Pancreas (tissue), 10 donors: ENCODE results near the gene PHYKPL. TPM values are rescaled to one million over a fixed set of nuclear protein-coding genes. Genes with fewer than 3 reads are reported as not detected.

ENCODE experiments used
- ATAC-seq, 4 donors: fragments of 200-7000 bp; cut with Tn5 transposase; one replicate each; pipeline versions ENCODE4 v1.8.0 to v1.9.1; 2020; ENCODE audit warnings: mild to moderate bottlenecking in 4 of 4, moderate library complexity in 4 of 4
- DNase-seq, 6 donors: peaks; one replicate each; pipeline ENCODE4 v3.0.0-alpha.2; 2020
- FAIRE-seq: peaks from 2 replicates; lab custom pipeline; 2012; peaks lifted over from hg19 to GRCh38; lab: Jason Lieb, UNC
- H3K27ac ChIP-seq, 4 donors: fragments of 200-600 bp; sonication (generic); 1 replicate in 3 of 4; 2 replicates in 1 of 4; pipeline versions ENCODE4 v1.5.0 to v1.8.0; 2020
- H3K27me3 ChIP-seq, 4 donors: fragments of 200-600 bp; one replicate each; pipeline ENCODE4 v1.8.0; 2021
- H3K36me3 ChIP-seq, 3 donors: fragments of 200-600 bp; sonication (generic) in 1 of 3; one replicate each; pipeline versions ENCODE4 v1.5.0 to v1.8.0; 2020 to 2021
- H3K4me1 ChIP-seq, 3 donors: fragments of 200-600 bp; one replicate each; pipeline ENCODE4 v1.8.0; 2021
- H3K4me3 ChIP-seq, 4 donors: fragments of 200-600 bp; sonication (generic) in 2 of 4; one replicate each; pipeline versions ENCODE4 v1.5.0 to v1.8.0; 2020 to 2021
- H3K9me3 ChIP-seq, 4 donors: fragments of 200-600 bp; one replicate each; pipeline ENCODE4 v1.8.0; 2021
- CTCF ChIP-seq, 4 donors: fragments of 200-600 bp; sonication (generic) in 3 of 4; IDR thresholded peaks; one replicate each; pipeline versions ENCODE4 v1.5.0 to v1.8.0; 2021; ENCODE audit warnings: antibody characterized with exemption in 4 of 4
- WGBS, 2 donors: extraction: QIAGEN DNeasy Blood & Tissue Kit; methylation state at CpG; one replicate each; pipeline ENCODE4 v1.1.7; 2013; 5-methylcytosine and 5-hydroxymethylcytosine counted together
- intact Hi-C, 3 donors: fragments of 100-400 bp; cut with DNase I; formaldehyde crosslinking; loops; one replicate each; pipeline versions ENCODE4 v1.11.1 to v1.14.2; 2022
- polyA plus RNA-seq, 2 donors: library from polyadenylated mRNA; stranded (reverse); fragments of 200-250 nt; gene quantifications; one replicate each; pipeline ENCODE4 v1.2.3, GENCODE V29; 2013
- total RNA-seq, 6 donors: library from RNA; stranded (reverse); fragmentation: NEBNext Ultra II Directional in 4 of 6; extraction: Animal tissue kit (Norgen Biotek cat#: 25700) in 4 of 6; gene quantifications; one replicate each; pipeline versions ENCODE4 v1.2.1 to v1.2.4, GENCODE V29; 2021 to 2023
- donor health status: healthy with polysubstance abuse.
- donor health status: DM: no; HTN: no; CAD: no; lungs with moderate emphysema.
- donor health status: DM: no; HTN: no; CAD: no.
- donor health status: control.
- donor health status: control.
- donor health status: Bipolar disorder and iron deficiency.
- donor health status: DM: yes; HTN: yes; CAD: no.
- donor health status: DM: no; HTN: no; CAD: no.
- donor health status: DM: no; HTN: no; CAD: no.
- donor health status: DM: yes; HTN: yes; CAD: no.

PHYKPL gene
- total and polyA plus RNA-seq, 8 donors = 29.3 to 83.5 (median 39.2) TPM

- TF ChIP-seq CTCF (IDR thresholded peaks at IDR 0.05) = no peak
- no peaks in the 10 kb centered on the region for H3K36me3 ChIP-seq
- DNase-seq (peak in 2 of 6 donors; percentile 4 to 5), ATAC-seq (no peak), FAIRE-seq (no peak)
- no peaks in the 10 kb centered on the region for H3K9me3 ChIP-seq
- peaks cover 0 to 15% (median 8%) of the 10 kb centered on the region in 3 donors for H3K4me1 ChIP-seq
- no peaks in the 10 kb centered on the region for H3K27me3 ChIP-seq
- H3K27ac ChIP-seq = no peak overlapping the region
- intact Hi-C loops = no loop called here
- no peak overlapping the region for H3K4me3 ChIP-seq
- WGBS, 2 donors = 94 to 95% methylated on average over 11 of the region's 11 CpGs
These were observed 4.0 kb downstream of the PHYKPL start for GRCh38 chr5:178228609-178229008.

GRCh38 chr5:178227929-178228328 is 4.7 kb downstream of the PHYKPL start:
- Histone ChIP-seq H3K9me3 (no peaks in the 10 kb centered on the region), H3K36me3 (no peaks in the 10 kb centered on the region), H3K4me3 (no peak overlapping the region), H3K4me1 (peaks cover 0 to 15% (median 8%) of the 10 kb centered on the region in 3 donors), H3K27me3 (no peaks in the 10 kb centered on the region), H3K27ac (no peak overlapping the region)
- FAIRE-seq (no peak), DNase-seq (no peak), ATAC-seq (no peak)
- intact Hi-C loops = no loop called here
- TF ChIP-seq CTCF (IDR thresholded peaks at IDR 0.05) = no peak
- 85 to 95% methylated on average over 3 of the region's 3 CpGs for WGBS, 2 donors

- no peak for FAIRE-seq
- DNase-seq = peak in 2 of 6 donors; percentile 7 to 19
- intact Hi-C loops = no loop called here
These were observed 5.4 kb downstream of the PHYKPL start for GRCh38 chr5:178227138-178227659.

GRCh38 chr5:178225174-178225573 is 7.4 kb downstream of the PHYKPL start:
- H3K4me1 ChIP-seq = peaks cover 0 to 1% (median 0%) of the 10 kb centered on the region in 3 donors

More at GRCh38 chr5:178227138-178227659, 5.4 kb downstream of the PHYKPL start:
- 97 to 98% methylated on average over 4 of the region's 4 CpGs for WGBS, 2 donors
- no peaks in the 10 kb centered on the region for H3K9me3 ChIP-seq
- ATAC-seq = no peak
- TF ChIP-seq CTCF (IDR thresholded peaks at IDR 0.05) = no peak
- no peaks in the 10 kb centered on the region for H3K36me3 ChIP-seq
- no peak overlapping the region for H3K27ac ChIP-seq
- peaks cover 0 to 15% (median 8%) of the 10 kb centered on the region in 3 donors for H3K4me1 ChIP-seq
- no peaks in the 10 kb centered on the region for H3K27me3 ChIP-seq
- no peak overlapping the region for H3K4me3 ChIP-seq

More at GRCh38 chr5:178225174-178225573, 7.4 kb downstream of the PHYKPL start:
- Histone ChIP-seq H3K27me3 (no peaks in the 10 kb centered on the region), H3K4me3 (no peak overlapping the region), H3K27ac (no peak overlapping the region), H3K9me3 (no peaks in the 10 kb centered on the region), H3K36me3 (no peaks in the 10 kb centered on the region)
- FAIRE-seq (no peak), ATAC-seq (no peak), DNase-seq (peak in 2 of 6 donors; percentile 30 to 35)
- 90 to 91% methylated on average over 6 of the region's 6 CpGs for WGBS, 2 donors
- TF ChIP-seq CTCF (IDR thresholded peaks at IDR 0.05) = no peak
- intact Hi-C loops = no loop called here
